BLaER1 (cell line): Measurements from ENCODE around the gene ARHGEF37.
A peak's percentile ranks its signal among the peaks of the same experiment; 100 is the strongest.
"Not testable (repeated sequence)": the region's sequence is repeated elsewhere in the genome, so short reads cannot be mapped to it uniquely, and the experiment has no call there.

Experiments
- H3K27ac ChIP-seq: shearing (Covaris generic); formaldehyde crosslinking; 2 replicates; pipeline ENCODE4 v1.8.1; 2022
- H3K27me3 ChIP-seq: shearing (Covaris generic); formaldehyde crosslinking; 2 replicates; pipeline ENCODE4 v1.8.1; 2022
- H3K36me3 ChIP-seq: shearing (Covaris generic); formaldehyde crosslinking; 2 replicates; pipeline ENCODE4 v1.8.1; 2022
- H3K4me1 ChIP-seq: shearing (Covaris generic); formaldehyde crosslinking; 2 replicates; pipeline ENCODE4 v1.8.1; 2022
- H3K4me2 ChIP-seq: shearing (Covaris generic); formaldehyde crosslinking; 2 replicates; pipeline ENCODE4 v1.8.1; 2022
- H3K4me3 ChIP-seq: shearing (Covaris generic); formaldehyde crosslinking; 2 replicates; pipeline ENCODE4 v1.8.1; 2022
- H3K9ac ChIP-seq: shearing (Covaris generic); formaldehyde crosslinking; 2 replicates; pipeline ENCODE4 v1.8.1; 2022
- H3K9me3 ChIP-seq: shearing (Covaris generic); formaldehyde crosslinking; 2 replicates; pipeline ENCODE4 v1.8.1; 2022
- H4K20me1 ChIP-seq: shearing (Covaris generic); formaldehyde crosslinking; 2 replicates; pipeline ENCODE4 v1.8.1; 2022
- Cebpa-rat ChIP-seq: shearing (Covaris generic); IDR thresholded peaks from 2 replicates; pipeline ENCODE4 v1.8.1; 2022

The ARHGEF37 gene

DNA sequence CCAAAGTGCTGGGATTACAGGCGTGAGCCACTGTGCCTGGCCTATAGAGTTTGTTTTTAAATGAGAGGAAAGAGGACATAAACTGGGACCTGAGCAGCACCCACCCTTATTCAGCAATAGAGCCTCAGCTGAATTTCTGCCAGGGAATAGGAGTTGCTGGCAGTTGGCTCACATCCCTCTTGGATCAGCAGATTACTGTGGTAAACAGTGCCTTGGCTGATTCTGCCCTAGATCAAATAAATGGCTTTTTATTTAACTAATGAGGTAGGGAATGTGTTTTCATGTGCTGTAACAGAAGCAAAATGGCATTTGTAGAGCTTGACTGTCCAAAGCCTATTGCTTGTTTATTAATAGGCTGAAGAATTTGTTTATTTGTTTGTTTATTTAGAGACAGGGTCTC, 2.1 kb downstream of the ARHGEF37 start:
- Histone ChIP-seq H3K9ac (no peak overlapping the region), H3K4me3 (no peak overlapping the region), H3K4me2 (no peak overlapping the region), H3K9me3 (peaks cover 8% of the 10 kb centered on the region; the same call in 1 of the 2 replicates), H3K36me3 (no peaks in the 10 kb centered on the region), H3K27me3 (peaks cover 48% of the 10 kb centered on the region), H3K4me1 (no peaks in the 10 kb centered on the region), H3K27ac (no peak overlapping the region), H4K20me1 (no peaks in the 10 kb centered on the region; the same call in 1 of the 2 replicates)
- no peak for TF ChIP-seq Cebpa-rat

DNA sequence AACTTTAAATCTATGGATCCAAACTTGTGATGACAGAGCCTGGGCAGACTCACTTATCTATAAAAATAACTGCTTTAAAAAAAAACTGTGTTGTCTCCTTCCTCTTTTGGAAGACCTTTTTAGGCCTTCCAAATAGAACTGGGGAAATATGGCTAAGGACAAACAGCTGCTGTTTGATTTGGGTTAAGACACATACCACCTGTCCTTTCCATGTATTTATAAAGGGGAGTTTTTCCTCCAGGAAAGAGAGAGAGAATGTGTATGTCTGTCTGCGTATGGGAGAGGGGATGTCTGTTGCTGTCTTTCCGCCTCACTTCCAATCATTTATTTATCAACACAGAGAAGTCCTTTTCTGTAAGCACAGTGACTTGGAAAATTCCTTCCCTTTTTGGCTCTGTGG, 2.8 kb downstream of the ARHGEF37 start:
- H3K4me1 ChIP-seq: no peaks in the 10 kb centered on the region
- peaks cover 46% of the 10 kb centered on the region for H3K27me3 ChIP-seq
- TF ChIP-seq Cebpa-rat: no peak
- no peaks in the 10 kb centered on the region; the same call in 1 of the 2 replicates for H4K20me1 ChIP-seq
- H3K9me3 ChIP-seq: peaks cover 8% of the 10 kb centered on the region; the same call in 1 of the 2 replicates
- no peak overlapping the region for H3K4me2 ChIP-seq
- H3K36me3 ChIP-seq: no peaks in the 10 kb centered on the region
- H3K27ac ChIP-seq: no peak overlapping the region
- H3K9ac ChIP-seq: no peak overlapping the region
- no peak overlapping the region for H3K4me3 ChIP-seq

DNA sequence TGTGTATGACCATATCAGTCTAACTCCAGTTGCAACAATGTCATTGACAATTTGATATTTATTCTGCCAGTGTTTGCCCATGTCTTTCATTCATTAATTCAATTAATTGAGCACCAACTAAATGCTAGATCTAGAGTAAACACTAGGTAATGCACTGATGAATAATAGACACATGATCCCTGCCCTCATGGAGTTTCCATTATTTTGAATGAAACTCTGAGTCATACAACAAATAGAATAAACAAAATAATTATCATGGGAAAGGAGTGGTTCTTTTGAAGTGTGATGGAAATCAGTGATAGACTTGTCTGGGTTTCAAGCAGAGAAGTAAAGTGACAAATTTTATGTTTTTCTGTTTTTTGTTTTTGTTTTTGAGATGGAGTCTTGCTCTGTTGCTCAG, 4.6 kb downstream of the ARHGEF37 start:
- Histone ChIP-seq H3K4me1 (peaks cover 4% of the 10 kb centered on the region), H3K27ac (no peak overlapping the region), H3K27me3 (peaks cover 28% of the 10 kb centered on the region), H4K20me1 (no peaks in the 10 kb centered on the region; the same call in 1 of the 2 replicates), H3K4me2 (no peak overlapping the region), H3K9ac (no peak overlapping the region), H3K4me3 (no peak overlapping the region), H3K9me3 (peaks cover 5% of the 10 kb centered on the region; the same call in 1 of the 2 replicates), H3K36me3 (no peaks in the 10 kb centered on the region)
- no peak for TF ChIP-seq Cebpa-rat

DNA sequence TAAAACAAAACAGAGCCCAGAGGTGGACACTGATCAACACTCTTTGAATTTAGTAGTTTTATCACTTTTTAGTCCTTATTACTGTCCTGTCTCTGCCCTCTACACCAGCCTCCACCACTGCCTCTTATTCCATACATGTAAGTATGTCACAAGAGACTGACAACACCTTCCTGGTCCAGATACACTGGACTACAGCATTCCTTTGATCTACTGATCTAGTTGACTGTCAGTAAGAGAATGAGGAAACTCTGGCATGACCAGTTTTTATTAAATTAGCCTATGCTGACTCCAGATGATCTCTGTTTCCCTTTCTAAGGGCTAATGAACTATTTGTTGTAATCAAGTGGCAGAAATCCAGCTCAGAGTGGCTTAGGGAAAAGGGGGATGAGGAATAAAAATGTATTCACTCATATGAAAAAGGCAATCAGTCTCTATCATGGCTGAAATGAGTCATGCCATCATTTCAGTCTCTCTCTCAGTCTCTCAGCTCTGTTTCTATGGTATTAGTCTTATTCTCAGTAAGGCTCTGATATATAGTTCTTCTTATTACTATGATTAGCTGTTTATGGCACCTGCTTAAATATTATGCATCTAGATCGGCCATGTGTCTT, 5.5 kb downstream of the ARHGEF37 start:
- Histone ChIP-seq H3K27ac (no peak overlapping the region), H3K27me3 (peaks cover 19% of the 10 kb centered on the region), H3K4me2 (no peak overlapping the region), H4K20me1 (no peaks in the 10 kb centered on the region), H3K4me3 (no peak overlapping the region), H3K9ac (no peak overlapping the region), H3K36me3 (no peaks in the 10 kb centered on the region), H3K9me3 (no peaks in the 10 kb centered on the region), H3K4me1 (peaks cover 9% of the 10 kb centered on the region)
- no peak for TF ChIP-seq Cebpa-rat

DNA sequence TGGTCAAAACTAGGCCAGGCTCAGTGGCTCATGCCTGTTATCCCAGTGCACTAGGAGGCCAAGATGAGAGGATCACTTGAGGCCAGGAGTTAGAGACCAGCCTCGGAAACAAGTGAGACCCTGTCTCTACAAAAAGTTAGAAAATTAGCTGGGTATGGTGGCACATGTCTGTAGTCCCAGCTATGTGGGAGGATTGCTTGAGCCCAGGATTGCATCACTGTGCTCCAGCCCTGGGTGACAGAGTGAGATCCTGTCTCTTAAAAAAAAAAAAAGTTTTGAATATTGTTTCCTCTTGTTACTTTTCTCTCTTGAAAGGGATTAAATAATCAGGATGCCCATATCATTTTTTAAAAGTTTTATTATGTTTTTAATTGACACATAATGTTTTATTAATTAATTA, 7.6 kb downstream of the ARHGEF37 start:
- H3K9me3 ChIP-seq: no peaks in the 10 kb centered on the region
- no peaks in the 10 kb centered on the region for H3K36me3 ChIP-seq
- H3K9ac ChIP-seq: no peak overlapping the region
- no peak for TF ChIP-seq Cebpa-rat
- no peak overlapping the region for H3K4me2 ChIP-seq
- H3K27ac ChIP-seq: no peak overlapping the region
- peaks cover 9% of the 10 kb centered on the region for H3K4me1 ChIP-seq
- no peak overlapping the region for H3K4me3 ChIP-seq
- H4K20me1 ChIP-seq: no peaks in the 10 kb centered on the region
- H3K27me3 ChIP-seq: no peaks in the 10 kb centered on the region

GRCh38 chr5:149593370-149593769, 12.1 kb downstream of the ARHGEF37 start:
- Histone ChIP-seq H3K4me1 (peaks cover 30% of the 10 kb centered on the region), H3K27ac (no peak overlapping the region), H3K9ac (no peak overlapping the region), H3K36me3 (no peaks in the 10 kb centered on the region), H3K4me3 (no peak overlapping the region), H3K27me3 (no peaks in the 10 kb centered on the region), H3K4me2 (no peak overlapping the region), H4K20me1 (no peaks in the 10 kb centered on the region), H3K9me3 (no peaks in the 10 kb centered on the region)
- TF ChIP-seq Cebpa-rat: no peak

DNA sequence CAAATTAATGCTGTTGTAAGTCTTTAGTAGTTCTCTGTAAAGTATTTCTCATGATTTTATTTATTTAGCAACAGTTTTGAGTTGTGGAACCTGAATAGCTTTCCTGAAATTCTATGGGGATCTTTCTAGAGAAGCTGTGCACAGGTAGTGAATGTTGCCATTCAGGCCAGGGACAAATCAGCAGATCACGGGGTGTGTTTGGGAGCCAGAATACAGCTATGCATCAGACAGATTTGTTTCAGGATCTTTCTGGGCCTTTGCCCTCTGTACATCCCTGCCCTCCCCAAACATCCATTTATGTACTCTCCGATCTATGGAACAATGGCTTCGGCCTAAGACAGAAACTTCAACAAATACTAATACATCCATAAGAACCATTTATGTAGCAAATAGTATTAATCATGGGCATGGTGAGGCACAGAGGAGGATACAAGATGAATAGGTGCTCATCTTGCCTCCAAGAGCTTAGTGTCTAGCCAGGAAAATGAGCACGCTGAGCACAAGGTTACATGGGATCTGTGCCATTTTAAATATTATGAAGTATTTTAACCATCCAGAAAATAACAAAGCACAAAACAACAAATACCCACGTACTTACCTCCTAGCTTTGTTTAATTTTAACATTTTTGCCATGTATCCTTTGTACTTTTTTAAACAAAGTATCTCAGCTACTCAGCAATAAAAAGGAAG, 13.1 kb downstream of the ARHGEF37 start:
- Histone ChIP-seq H4K20me1 (no peaks in the 10 kb centered on the region), H3K27me3 (no peaks in the 10 kb centered on the region), H3K4me1 (peaks cover 30% of the 10 kb centered on the region), H3K4me2 (no peak overlapping the region), H3K27ac (no peak overlapping the region), H3K4me3 (no peak overlapping the region), H3K9ac (no peak overlapping the region), H3K9me3 (no peaks in the 10 kb centered on the region), H3K36me3 (no peaks in the 10 kb centered on the region)
- TF ChIP-seq Cebpa-rat: no peak

DNA sequence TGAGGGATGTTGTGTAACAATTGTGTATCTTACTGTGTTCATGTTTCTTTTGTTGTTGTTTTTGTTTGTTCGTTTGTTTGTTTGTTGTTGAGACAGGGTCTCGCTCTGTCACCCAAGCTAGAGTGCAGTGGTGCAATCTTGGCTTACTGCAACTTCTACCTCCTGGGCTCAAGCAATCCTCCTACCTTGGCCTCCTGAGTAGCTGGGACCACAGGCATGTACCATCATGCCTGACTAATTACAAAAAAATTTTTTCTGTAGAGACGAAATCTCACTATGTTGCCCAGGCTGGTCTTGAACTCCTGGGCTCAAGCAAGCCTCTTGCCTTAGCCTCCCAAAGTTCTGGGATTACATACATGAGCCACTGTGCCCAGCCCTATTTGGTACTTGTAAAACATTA, 13.8 kb downstream of the ARHGEF37 start:
- not testable (repeated sequence) for H3K27me3 ChIP-seq, H4K20me1 ChIP-seq, H3K4me3 ChIP-seq, H3K9me3 ChIP-seq, H3K27ac ChIP-seq, H3K36me3 ChIP-seq, H3K9ac ChIP-seq, H3K4me2 ChIP-seq
- H3K4me1 ChIP-seq: peaks cover 30% of the 10 kb centered on the region

- Histone ChIP-seq H3K27me3 (no peaks in the 10 kb centered on the region), H3K4me2 (peak overlapping the region; percentile 49), H3K4me3 (no peak overlapping the region), H3K4me1 (peaks cover 21% of the 10 kb centered on the region), H3K9ac (no peak overlapping the region; the same call in 1 of the 2 replicates), H3K9me3 (no peaks in the 10 kb centered on the region), H4K20me1 (no peaks in the 10 kb centered on the region), H3K36me3 (no peaks in the 10 kb centered on the region), H3K27ac (no peak overlapping the region)
- no peak for TF ChIP-seq Cebpa-rat
Observed at GRCh38 chr5:149596712-149597111, 15.4 kb downstream of the ARHGEF37 start.

GRCh38 chr5:149597618-149598017, 16.3 kb downstream of the ARHGEF37 start:
- TF ChIP-seq Cebpa-rat: no peak
- Histone ChIP-seq H3K4me2 (no peak overlapping the region), H3K4me1 (peaks cover 21% of the 10 kb centered on the region), H3K4me3 (no peak overlapping the region), H3K9ac (no peak overlapping the region), H3K27me3 (no peaks in the 10 kb centered on the region), H3K36me3 (no peaks in the 10 kb centered on the region), H3K27ac (no peak overlapping the region), H3K9me3 (no peaks in the 10 kb centered on the region), H4K20me1 (no peaks in the 10 kb centered on the region)

DNA sequence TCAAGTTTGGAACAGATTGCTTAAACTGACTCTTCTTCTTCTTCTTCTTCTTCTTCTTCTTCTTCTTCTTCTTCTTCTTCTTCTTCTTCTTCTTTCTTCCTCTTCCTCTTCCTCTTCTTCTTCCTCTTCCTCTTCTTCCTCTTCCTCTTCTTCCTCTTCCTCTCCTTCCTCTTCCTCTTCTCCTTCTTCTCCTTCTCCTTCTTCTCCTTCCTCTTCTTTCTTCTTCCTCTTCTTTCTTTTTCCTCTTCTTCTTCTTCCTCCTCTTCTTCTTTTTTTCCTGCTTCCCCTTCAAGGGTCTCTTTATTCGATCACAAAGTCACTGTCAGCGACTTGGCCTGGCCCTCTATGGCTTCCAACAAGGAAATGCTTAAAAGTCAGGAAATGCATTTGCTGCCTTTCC, 16.9 kb downstream of the ARHGEF37 start:
- H4K20me1 ChIP-seq, H3K27me3 ChIP-seq, H3K27ac ChIP-seq: not testable (repeated sequence)

More for the DNA sequence above, 16.9 kb downstream of the ARHGEF37 start:
- H3K4me1 ChIP-seq: peaks cover 21% of the 10 kb centered on the region
- H3K4me2 ChIP-seq, H3K9ac ChIP-seq, H3K4me3 ChIP-seq, H3K9me3 ChIP-seq, H3K36me3 ChIP-seq: not testable (repeated sequence)
